Tongue (tissue), 2 donors: ENCODE results near the gene UXS1. TPM values are rescaled to one million over a fixed set of nuclear protein-coding genes. Genes with fewer than 3 reads are reported as not detected.

Experiments
- DNase-seq: peaks from one replicate; pipeline ENCODE4 v3.0.0-alpha.2; 2015
- total RNA-seq: library from RNA; depleted of rRNA; stranded (reverse); fragments of >200 nt; gene quantifications from one replicate; pipeline ENCODE4 v1.2.3, GENCODE V29; 2014

Gene UXS1
- total RNA-seq, 1 donor from 2014 or later, result 67.4 TPM

GRCh38 chr2:106189325-106189724, 4.8 kb downstream of the UXS1 start:
- no peak for DNase-seq

- DNase-seq, result no peak
These were observed 6.7 kb downstream of the UXS1 start for GRCh38 chr2:106187273-106187891.

- no peak for DNase-seq
These were observed 8.5 kb downstream of the UXS1 start for GRCh38 chr2:106185475-106186184.

GRCh38 chr2:106184857-106185256, 9.2 kb downstream of the UXS1 start:
- no peak for DNase-seq

GRCh38 chr2:106184394-106184793, 9.7 kb downstream of the UXS1 start:
- DNase-seq, result no peak

GRCh38 chr2:106183101-106183696, 10.9 kb downstream of the UXS1 start:
- peak; percentile 24 for DNase-seq

- no peak for DNase-seq
These were observed 13.0 kb downstream of the UXS1 start for GRCh38 chr2:106181064-106181463.

GRCh38 chr2:106180602-106181001, 13.5 kb downstream of the UXS1 start:
- no peak for DNase-seq

GRCh38 chr2:106178716-106179115, 15.4 kb downstream of the UXS1 start:
- no peak for DNase-seq

GRCh38 chr2:106177581-106177980, 16.5 kb downstream of the UXS1 start:
- no peak for DNase-seq

GRCh38 chr2:106176446-106177099, 17.5 kb downstream of the UXS1 start:
- no peak for DNase-seq

GRCh38 chr2:106175086-106175850, 18.8 kb downstream of the UXS1 start:
- DNase-seq, result no peak

- no peak for DNase-seq
These were observed 20.0 kb downstream of the UXS1 start for GRCh38 chr2:106174056-106174455.

- no peak for DNase-seq
These were observed 21.5 kb downstream of the UXS1 start for GRCh38 chr2:106172649-106173048.

GRCh38 chr2:106168657-106169056, 25.4 kb downstream of the UXS1 start:
- no peak for DNase-seq

GRCh38 chr2:106167067-106167466, 27.0 kb downstream of the UXS1 start:
- DNase-seq, result no peak

GRCh38 chr2:106165561-106165960, 28.5 kb downstream of the UXS1 start:
- DNase-seq, result no peak

- DNase-seq, result no peak
These were observed 29.1 kb downstream of the UXS1 start for GRCh38 chr2:106165029-106165428.

GRCh38 chr2:106163948-106164545, 30.1 kb downstream of the UXS1 start:
- DNase-seq, result no peak

GRCh38 chr2:106161938-106162820, 31.9 kb downstream of the UXS1 start:
- no peak for DNase-seq

- DNase-seq, result no peak
These were observed 32.8 kb downstream of the UXS1 start for GRCh38 chr2:106161341-106161740.
